Endodermal cell (in vitro differentiated cells): ENCODE data around the gene MAN2A2. TPM values are rescaled to one million over a fixed set of nuclear protein-coding genes. Genes with fewer than 3 reads are reported as not detected.

Experiments
- DNase-seq: peaks from one replicate; pipeline ENCODE4 v3.0.0-alpha.2; 2017
- H3K27ac ChIP-seq: 2 replicates; pipeline ENCODE4 v1.5.1; 2013; ENCODE audit warnings: mild to moderate bottlenecking, low read depth, low read length, moderate library complexity
- H3K27me3 ChIP-seq: 2 replicates; pipeline ENCODE4 v1.6.1; 2013; ENCODE audit warnings: mild to moderate bottlenecking, low read length, moderate library complexity; ENCODE audit not compliant: insufficient read depth, control insufficient read depth, poor library complexity, severe bottlenecking
- H3K36me3 ChIP-seq: 2 replicates; pipeline ENCODE4 v1.7.0; 2013; ENCODE audit warnings: mild to moderate bottlenecking, low read length, moderate library complexity; ENCODE audit not compliant: control insufficient read depth, insufficient read depth
- H3K4me1 ChIP-seq: one replicate; pipeline ENCODE4 v1.7.0; 2013; ENCODE audit warnings: low read length; ENCODE audit not compliant: control insufficient read depth, insufficient read depth
- H3K4me3 ChIP-seq: 2 replicates; pipeline ENCODE4 v1.5.1; 2013; ENCODE audit warnings: mild to moderate bottlenecking, low read length, moderate library complexity
- H3K9ac ChIP-seq: 2 replicates; pipeline ENCODE4 v1.6.1; 2013; ENCODE audit warnings: mild to moderate bottlenecking, low read length, moderate library complexity; ENCODE audit not compliant: poor library complexity, severe bottlenecking; ENCODE audit errors: extremely low read depth
- H3K9me3 ChIP-seq: 2 replicates; pipeline ENCODE4 v1.6.1; 2013; ENCODE audit warnings: mild to moderate bottlenecking, low read length, moderate library complexity; ENCODE audit not compliant: control insufficient read depth
- H3K27ac Mint-ChIP-seq: 2 replicates; pipeline ENCODE4 v1.8.0; 2020; ENCODE audit warnings: mixed read lengths
- H3K27me3 Mint-ChIP-seq: 2 replicates; pipeline ENCODE4 v1.8.0; 2021; ENCODE audit warnings: mild to moderate bottlenecking, mixed read lengths; ENCODE audit not compliant: insufficient read depth
- H3K36me3 Mint-ChIP-seq: 2 replicates; pipeline ENCODE4 v1.8.0; 2020; ENCODE audit warnings: low read depth, mixed read lengths
- H3K4me1 Mint-ChIP-seq: 2 replicates; pipeline ENCODE4 v1.8.0; 2020; ENCODE audit warnings: mixed read lengths
- H3K4me3 Mint-ChIP-seq: 2 replicates; pipeline ENCODE4 v1.8.0; 2020; ENCODE audit warnings: mild to moderate bottlenecking, moderate library complexity, mixed read lengths
- H3K9me3 Mint-ChIP-seq: 2 replicates; pipeline ENCODE4 v1.8.0; 2020; ENCODE audit warnings: mild to moderate bottlenecking, mixed read lengths
- CTCF ChIP-seq: fragments of 200-600 bp; sonication (generic); conservative IDR thresholded peaks from 2 replicates; pipeline ENCODE4 v1.5.0; 2021; ENCODE audit warnings: antibody characterized with exemption, mild to moderate bottlenecking
- WGBS, 2 experiments: methylation state at CpG; one replicate each; pipeline versions ENCODE4 v1.1.5 to v1.1.7; 2013; ENCODE audit warnings: missing lambda C conversion rate in 2 of 2, mixed read lengths in 1 of 2; ENCODE audit not compliant: insufficient coverage in 1 of 2, insufficient read length in 1 of 2; 5-methylcytosine and 5-hydroxymethylcytosine counted together
- total RNA-seq, 2 donors: library from RNA; stranded (reverse); fragmentation: NEBNext Ultra II Directional in 1 of 2; extraction: Animal tissue kit (Norgen Biotek cat#: 25700) in 1 of 2; gene quantifications; 2 replicates in 1 of 2; 3 replicates in 1 of 2; pipeline ENCODE4 v1.2.1, GENCODE V29; 2021

The MAN2A2 gene
- total RNA-seq, 2 donors from 2014 or later, result 41.0 to 62.9 TPM

- no peak for DNase-seq
- H3K4me1 Mint-ChIP-seq, result peaks cover 48% of the 10 kb centered on the region
- Histone ChIP-seq H3K9ac (no peak overlapping the region), H3K4me3 (no peak overlapping the region), H3K4me1 (peaks cover 28% of the 10 kb centered on the region), H3K27me3 (no peaks in the 10 kb centered on the region), H3K36me3 (no peaks in the 10 kb centered on the region), H3K9me3 (no peaks in the 10 kb centered on the region), H3K27ac (no peak overlapping the region)
- no peaks in the 10 kb centered on the region for H3K27me3 Mint-ChIP-seq
- no peak for TF ChIP-seq CTCF
- 88 to 92% methylated on average over 15 to 16 of the region's 16 CpGs for WGBS, 2 experiments
- H3K27ac Mint-ChIP-seq, result no peak overlapping the region
- H3K36me3 Mint-ChIP-seq, result no peaks in the 10 kb centered on the region
- no peak overlapping the region for H3K4me3 Mint-ChIP-seq
- no peaks in the 10 kb centered on the region for H3K9me3 Mint-ChIP-seq
Measured at GRCh38 chr15:90866161-90866715, 36.9 kb upstream of the MAN2A2 start.

GRCh38 chr15:90866800-90867199 lies 36.3 kb upstream of the MAN2A2 start:
- Histone ChIP-seq H3K27me3 (no peaks in the 10 kb centered on the region), H3K36me3 (no peaks in the 10 kb centered on the region), H3K27ac (no peak overlapping the region), H3K9me3 (no peaks in the 10 kb centered on the region), H3K4me1 (peaks cover 28% of the 10 kb centered on the region), H3K4me3 (no peak overlapping the region), H3K9ac (no peak overlapping the region)
- Mint-ChIP-seq H3K4me3 (no peak overlapping the region), H3K36me3 (no peaks in the 10 kb centered on the region), H3K9me3 (no peaks in the 10 kb centered on the region), H3K27me3 (no peaks in the 10 kb centered on the region), H3K4me1 (peaks cover 48% of the 10 kb centered on the region), H3K27ac (no peak overlapping the region)
- WGBS, 2 experiments, result 92 to 100% methylated on average over 1 to 2 of the region's 3 CpGs
- TF ChIP-seq CTCF, result no peak
- DNase-seq, result no peak

GRCh38 chr15:90868261-90868689 lies 34.8 kb upstream of the MAN2A2 start, which contains the start of gene FURIN:
Gene FURIN, plus strand, starts transcription at chr15:90868588. Its CDS starts 7,153 bp downstream, at chr15:90875741.
- Mint-ChIP-seq H3K36me3 (no peaks in the 10 kb centered on the region), H3K9me3 (no peaks in the 10 kb centered on the region), H3K4me1 (peaks cover 59% of the 10 kb centered on the region), H3K27ac (peak within 1 kb of the TSS; percentile 69), H3K27me3 (no peaks in the 10 kb centered on the region), H3K4me3 (peak within 1 kb of the TSS; percentile 67)
- no peak for TF ChIP-seq CTCF
- no peaks in the 10 kb centered on the region for H3K9me3 ChIP-seq
- no peaks in the 10 kb centered on the region for H3K27me3 ChIP-seq
- DNase-seq, result no peak
- H3K4me3 ChIP-seq, result peak within 1 kb of the TSS; percentile 79
- 93 to 100% methylated on average over 4 to 6 of the region's 6 CpGs for WGBS, 2 experiments
- H3K36me3 ChIP-seq, result no peaks in the 10 kb centered on the region
- no peak within 1 kb of the TSS for H3K9ac ChIP-seq
- H3K4me1 ChIP-seq, result peaks cover 36% of the 10 kb centered on the region
- no peak within 1 kb of the TSS for H3K27ac ChIP-seq
